ENCODE results near the gene DOC2A. TPM values are rescaled to one million over a fixed set of nuclear protein-coding genes. Genes with fewer than 3 reads are reported as not detected.

Gene DOC2A
- total and polyA plus RNA-seq, 7 experiments from 2014 or later, result 0.18 to 0.54 (median 0.46) TPM; not detected in 4

DNA sequence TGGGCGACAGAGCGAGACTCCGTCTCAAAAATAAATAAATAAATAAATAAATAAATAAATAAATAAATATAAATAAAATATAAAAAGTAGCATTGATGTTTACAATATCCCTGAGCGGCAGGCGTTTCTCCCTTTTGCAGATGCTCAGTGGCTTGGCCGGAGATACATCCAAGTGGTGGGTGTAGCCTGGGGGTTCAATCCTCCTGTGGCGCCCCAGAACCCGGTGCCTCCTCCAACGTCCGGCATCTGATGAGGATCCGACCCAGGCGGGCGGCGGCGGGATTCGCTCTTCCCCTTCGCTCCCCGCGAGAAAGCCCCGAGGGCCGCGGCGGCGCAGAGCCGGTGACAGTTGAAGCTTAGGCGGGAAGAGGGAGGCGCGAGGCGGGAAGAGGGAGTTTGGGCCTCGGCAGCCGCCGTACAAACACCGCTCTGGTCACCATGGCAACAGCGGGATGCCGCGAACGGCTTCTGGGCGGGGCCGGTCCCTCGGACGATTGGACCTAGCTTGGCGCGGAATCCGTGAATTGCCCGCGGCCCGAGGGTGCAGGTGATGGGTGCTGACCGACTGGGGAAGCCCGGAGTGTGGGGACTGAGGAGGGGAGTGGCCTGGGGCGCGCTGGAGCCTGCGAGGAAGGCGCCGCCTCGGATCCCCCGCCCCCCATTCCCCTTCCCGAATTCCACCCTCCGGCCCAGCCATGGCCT is 42.0 kb upstream of the DOC2A start:
- Mint-ChIP-seq H3K27ac (peak overlapping the region in 7 of 9 donors; percentile 58 to 86 (median 80)), H3K4me1 (peaks cover 6 to 35% (median 24%) of the 10 kb centered on the region in 7 donors), H3K36me3 (no peaks in the 10 kb centered on the region), H3K9me3 (peaks cover 0 to 1% (median 0%) of the 10 kb centered on the region in 11 donors), H3K4me3 (peak overlapping the region; percentile 82 to 90 (median 86)), H3K27me3 (no peaks in the 10 kb centered on the region)
- no peaks in the 10 kb centered on the region for H3K9me3 ChIP-seq (ENCODE audit: control insufficient read depth in 2 of 3, low read length in 3 of 3)
- ChIA-PET POLR2A (interaction anchor here (0.6 to 7.7 kb wide), 6 partner anchors 8 to 379 kb away, joined by 3 to 48 read pairs (median 4); partner anchors contain the start of gene ALDOA), CTCF (no interaction called here)
- peak overlapping the region; percentile 51 for H3K27ac ChIP-seq (ENCODE audit: low read depth, low read length)
- no peaks in the 10 kb centered on the region for H3K27me3 ChIP-seq (ENCODE audit: control insufficient read depth in 2 of 2, insufficient read depth in 2 of 2, low read length in 2 of 2)
- H3K4me1 ChIP-seq (ENCODE audit: control insufficient read depth in 2 of 2, insufficient read depth in 2 of 2, low read length in 2 of 2), result peaks cover 4 to 5% of the 10 kb centered on the region in 2 donors
- ATAC-seq, result peak; percentile 87
- intact Hi-C loops (cut with micrococcal nuclease), result loop anchor here (1.0 to 5.0 kb wide), 4 partner anchors 11 to 190 kb away; partner anchors contain the start of genes ALDOA (in 1 of the 2), CDIPT (in 1 of the 2) and TBX6 (in 1 of the 2)
- peak overlapping the region; percentile 51 for H3K4me3 ChIP-seq (ENCODE audit: low read length)
- no peaks in the 10 kb centered on the region for H3K36me3 ChIP-seq (ENCODE audit: control insufficient read depth in 2 of 3, insufficient read depth in 3 of 3, low read length in 3 of 3)
- DNase-seq, result peak; percentile 70 to 96 (median 80)

- Histone ChIP-seq H3K4me3 (ENCODE audit: low read length) (no peak overlapping the region), H3K36me3 (ENCODE audit: control insufficient read depth in 2 of 3, insufficient read depth in 3 of 3, low read length in 3 of 3) (no peaks in the 10 kb centered on the region), H3K27ac (ENCODE audit: low read depth, low read length) (no peak overlapping the region), H3K9me3 (ENCODE audit: control insufficient read depth in 2 of 3, low read length in 3 of 3) (no peaks in the 10 kb centered on the region), H3K27me3 (ENCODE audit: control insufficient read depth in 2 of 2, insufficient read depth in 2 of 2, low read length in 2 of 2) (no peaks in the 10 kb centered on the region), H3K4me1 (ENCODE audit: control insufficient read depth in 2 of 2, insufficient read depth in 2 of 2, low read length in 2 of 2) (peaks cover 4 to 5% of the 10 kb centered on the region in 2 donors)
- H3K36me3 Mint-ChIP-seq, result no peaks in the 10 kb centered on the region
- POLR2A ChIA-PET, result interaction anchor here (7.7 kb wide), 1 partner anchor 15 kb away, joined by 48 read pairs; the partner anchor contains the start of gene ALDOA
- no peaks in the 10 kb centered on the region for H3K27me3 Mint-ChIP-seq
- peaks cover 0 to 1% (median 0%) of the 10 kb centered on the region in 11 donors for H3K9me3 Mint-ChIP-seq
- CTCF ChIA-PET, result no interaction called here
- peak overlapping the region; percentile 14 to 83 (median 63) for H3K4me3 Mint-ChIP-seq
- DNase-seq, result no peak
- intact Hi-C loops (cut with micrococcal nuclease), result loop anchor here in 1 of 2 donors (5.0 kb wide), 1 partner anchor 41 kb away; the partner anchor contains the start of gene TBX6
- no peak for ATAC-seq
- peaks cover 6 to 35% (median 24%) of the 10 kb centered on the region in 7 donors for H3K4me1 Mint-ChIP-seq
- peak overlapping the region in 8 of 9 donors; percentile 45 to 83 (median 64) for H3K27ac Mint-ChIP-seq
Observed at GRCh38 chr16:30051518-30051917, 40.7 kb upstream of the DOC2A start.

DNA sequence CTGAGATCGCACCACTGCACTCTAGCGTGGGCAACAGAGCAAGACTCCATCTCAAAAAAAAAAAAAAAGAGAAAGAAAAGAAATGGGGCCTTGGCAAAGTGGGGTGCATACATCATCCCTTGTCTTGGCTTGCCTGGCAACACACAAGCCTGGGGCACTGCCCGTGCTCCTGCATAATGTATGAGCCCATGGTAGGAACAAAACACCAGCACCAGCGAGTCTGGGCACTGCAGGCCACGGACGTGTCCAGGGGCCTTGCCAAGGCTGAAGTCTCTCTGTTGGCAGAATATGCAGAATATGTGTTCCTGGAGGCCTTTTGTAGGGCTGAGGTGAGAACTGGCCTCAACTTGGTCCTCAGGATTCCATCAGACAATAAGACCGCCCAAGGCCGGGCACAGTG is 39.0 kb upstream of the DOC2A start:
- CTCF ChIA-PET, result no interaction called here

DNA sequence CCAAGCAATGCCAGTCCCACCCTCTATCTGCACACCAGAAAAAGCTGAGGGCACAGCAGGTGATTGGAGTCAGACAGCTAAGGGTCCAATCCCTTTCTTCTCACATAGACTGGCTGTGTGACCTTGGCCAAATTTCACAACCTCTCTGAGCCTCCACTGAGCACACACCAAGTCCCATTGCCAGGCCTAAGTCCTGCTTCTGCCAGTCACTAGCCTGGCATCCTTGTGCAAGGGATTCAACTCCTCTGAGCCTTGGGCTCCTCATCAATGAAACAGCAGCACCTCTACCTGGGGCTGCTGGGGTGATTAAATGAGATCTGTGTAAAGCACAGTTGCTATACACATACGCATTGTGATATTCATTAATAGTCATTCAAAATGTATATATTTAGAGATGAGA is 35.8 kb upstream of the DOC2A start:
- Mint-ChIP-seq H3K4me1 (peaks cover 0 to 9% (median 2%) of the 10 kb centered on the region in 7 donors), H3K9me3 (peaks cover 0 to under 1% (median 0%) of the 10 kb centered on the region in 11 donors), H3K4me3 (no peak overlapping the region), H3K36me3 (no peaks in the 10 kb centered on the region), H3K27ac (no peak overlapping the region), H3K27me3 (peaks cover 0 to 9% (median 0%) of the 10 kb centered on the region in 5 donors)
- Histone ChIP-seq H3K4me3 (ENCODE audit: low read length) (no peak overlapping the region), H3K27ac (ENCODE audit: low read depth, low read length) (no peak overlapping the region), H3K4me1 (ENCODE audit: control insufficient read depth in 2 of 2, insufficient read depth in 2 of 2, low read length in 2 of 2) (no peaks in the 10 kb centered on the region), H3K36me3 (ENCODE audit: control insufficient read depth in 2 of 3, insufficient read depth in 3 of 3, low read length in 3 of 3) (no peaks in the 10 kb centered on the region), H3K9me3 (ENCODE audit: control insufficient read depth in 2 of 3, low read length in 3 of 3) (no peaks in the 10 kb centered on the region), H3K27me3 (ENCODE audit: control insufficient read depth in 2 of 2, insufficient read depth in 2 of 2, low read length in 2 of 2) (no peaks in the 10 kb centered on the region)
- intact Hi-C loops (cut with micrococcal nuclease), result no loop called here
- no peak for DNase-seq
- ChIA-PET POLR2A (no interaction called here), CTCF (no interaction called here)
- ATAC-seq, result no peak

More for the DNA sequence above, 39.0 kb upstream of the DOC2A start:
- Mint-ChIP-seq H3K4me3 (no peak overlapping the region), H3K4me1 (peaks cover 2 to 30% (median 16%) of the 10 kb centered on the region in 7 donors), H3K9me3 (peaks cover 0 to 1% (median 0%) of the 10 kb centered on the region in 11 donors), H3K36me3 (no peaks in the 10 kb centered on the region), H3K27ac (peak overlapping the region in 1 of 9 donors; percentile 15), H3K27me3 (no peaks in the 10 kb centered on the region)
- POLR2A ChIA-PET, result interaction anchor here (1.2 kb wide), 1 partner anchor 16 kb away, joined by 3 read pairs; the partner anchor contains the start of gene ALDOA
- ATAC-seq (no peak), DNase-seq (no peak)
- no peaks in the 10 kb centered on the region for H3K9me3 ChIP-seq (ENCODE audit: control insufficient read depth in 2 of 3, low read length in 3 of 3)
- peaks cover 4 to 5% of the 10 kb centered on the region in 2 donors for H3K4me1 ChIP-seq (ENCODE audit: control insufficient read depth in 2 of 2, insufficient read depth in 2 of 2, low read length in 2 of 2)
- no peaks in the 10 kb centered on the region for H3K36me3 ChIP-seq (ENCODE audit: control insufficient read depth in 2 of 3, insufficient read depth in 3 of 3, low read length in 3 of 3)
- intact Hi-C loops (cut with micrococcal nuclease), result loop anchor here in 1 of 2 donors (5.0 kb wide), 1 partner anchor 42 kb away; the partner anchor contains the start of gene TBX6
- H3K27me3 ChIP-seq (ENCODE audit: control insufficient read depth in 2 of 2, insufficient read depth in 2 of 2, low read length in 2 of 2), result no peaks in the 10 kb centered on the region
- no peak overlapping the region for H3K4me3 ChIP-seq (ENCODE audit: low read length)
- H3K27ac ChIP-seq (ENCODE audit: low read depth, low read length), result no peak overlapping the region

- peaks cover 0 to 7% (median 0%) of the 10 kb centered on the region in 7 donors for H3K4me1 Mint-ChIP-seq
- H3K27me3 Mint-ChIP-seq, result peaks cover 0 to 10% (median 0%) of the 10 kb centered on the region in 5 donors
- Histone ChIP-seq H3K27ac (ENCODE audit: low read depth, low read length) (no peak overlapping the region), H3K4me3 (ENCODE audit: low read length) (no peak overlapping the region), H3K4me1 (ENCODE audit: control insufficient read depth in 2 of 2, insufficient read depth in 2 of 2, low read length in 2 of 2) (no peaks in the 10 kb centered on the region), H3K27me3 (ENCODE audit: control insufficient read depth in 2 of 2, insufficient read depth in 2 of 2, low read length in 2 of 2) (no peaks in the 10 kb centered on the region), H3K9me3 (ENCODE audit: control insufficient read depth in 2 of 3, low read length in 3 of 3) (no peaks in the 10 kb centered on the region), H3K36me3 (ENCODE audit: control insufficient read depth in 2 of 3, insufficient read depth in 3 of 3, low read length in 3 of 3) (no peaks in the 10 kb centered on the region)
- ChIA-PET POLR2A (no interaction called here), CTCF (no interaction called here)
- H3K27ac Mint-ChIP-seq, result peak overlapping the region in 1 of 9 donors; percentile 57
- H3K36me3 Mint-ChIP-seq, result no peaks in the 10 kb centered on the region
- H3K4me3 Mint-ChIP-seq, result no peak overlapping the region
- intact Hi-C loops (cut with micrococcal nuclease), result no loop called here
- ATAC-seq (no peak), DNase-seq (no peak)
- no peaks in the 10 kb centered on the region for H3K9me3 Mint-ChIP-seq
Observed at GRCh38 chr16:30046178-30046577, 35.4 kb upstream of the DOC2A start.

GRCh38 chr16:30041841-30042240 is 31.0 kb upstream of the DOC2A start:
- Mint-ChIP-seq H3K27me3 (peaks cover 0 to 21% (median 0%) of the 10 kb centered on the region in 5 donors), H3K4me3 (no peak overlapping the region), H3K9me3 (no peaks in the 10 kb centered on the region), H3K36me3 (no peaks in the 10 kb centered on the region), H3K4me1 (peaks cover 0 to 7% (median 0%) of the 10 kb centered on the region in 7 donors), H3K27ac (no peak overlapping the region)
- no peak overlapping the region for H3K27ac ChIP-seq (ENCODE audit: low read depth, low read length)
- H3K27me3 ChIP-seq (ENCODE audit: control insufficient read depth in 2 of 2, insufficient read depth in 2 of 2, low read length in 2 of 2), result no peaks in the 10 kb centered on the region
- no peak for ATAC-seq
- ChIA-PET POLR2A (interaction anchor here (1.3 kb wide), 1 partner anchor 142 kb away, joined by 4 read pairs; the partner anchor contains the start of gene CORO1A), CTCF (interaction anchor here (0.9 to 3.3 kb wide), 3 partner anchors 9 to 14 kb away, joined by 3 to 10 read pairs (median 4); no protein-coding TSS in a partner anchor)
- H3K4me3 ChIP-seq (ENCODE audit: low read length), result no peak overlapping the region
- H3K9me3 ChIP-seq (ENCODE audit: control insufficient read depth in 2 of 3, low read length in 3 of 3), result no peaks in the 10 kb centered on the region
- DNase-seq, result peak in 3 of 9 donors; percentile 40 to 44 (median 42)
- no peaks in the 10 kb centered on the region for H3K36me3 ChIP-seq (ENCODE audit: control insufficient read depth in 2 of 3, insufficient read depth in 3 of 3, low read length in 3 of 3)
- intact Hi-C loops (cut with micrococcal nuclease), result loop anchor here in 1 of 2 donors (1.0 to 2.0 kb wide), 4 partner anchors 13 to 587 kb away; partner anchors contain the start of gene TBX6
- H3K4me1 ChIP-seq (ENCODE audit: control insufficient read depth in 2 of 2, insufficient read depth in 2 of 2, low read length in 2 of 2), result no peaks in the 10 kb centered on the region

All from naive thymus-derived CD4-positive, alpha-beta T cell (primary cell).